VCaP (cell line): ENCODE results near the gene SHISAL1.
"Not testable (repeated sequence)": the region's sequence is repeated elsewhere in the genome, so short reads cannot be mapped to it uniquely, and the experiment has no call there.

ENCODE experiments used
- H3K27ac ChIP-seq: fragments of 450-650 bp; 2 replicates; pipeline ENCODE4 v1.5.1; 2017
- TF ChIP-seq, protein P1 (sequence below): fragments of 450-650 bp; conservative IDR thresholded peaks from 2 replicates; pipeline ENCODE4 v1.5.1; 2017; ENCODE audit warnings: mild to moderate bottlenecking, moderate library complexity

The SHISAL1 gene

DNA sequence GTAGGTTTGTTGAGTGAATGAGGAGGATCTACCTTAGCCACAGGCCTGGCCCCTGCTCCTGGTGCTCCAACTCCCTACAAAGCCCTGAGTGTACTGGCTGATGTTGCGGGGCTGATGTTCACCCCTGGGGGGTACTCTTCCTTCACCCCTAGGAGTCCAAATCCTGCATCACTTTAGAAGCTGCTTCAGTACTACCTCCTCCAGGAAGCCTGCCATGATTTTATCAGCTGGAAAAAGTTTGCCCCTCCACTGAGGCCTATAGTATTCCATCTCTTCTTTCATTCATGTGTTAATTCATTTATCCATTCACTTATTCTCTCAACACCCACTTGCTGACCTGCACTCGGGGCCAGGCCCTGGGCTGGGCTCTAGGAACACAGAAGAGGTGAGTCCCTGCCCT lies 7.8 kb downstream of the SHISAL1 start:
- TF ChIP-seq, protein P1, sequence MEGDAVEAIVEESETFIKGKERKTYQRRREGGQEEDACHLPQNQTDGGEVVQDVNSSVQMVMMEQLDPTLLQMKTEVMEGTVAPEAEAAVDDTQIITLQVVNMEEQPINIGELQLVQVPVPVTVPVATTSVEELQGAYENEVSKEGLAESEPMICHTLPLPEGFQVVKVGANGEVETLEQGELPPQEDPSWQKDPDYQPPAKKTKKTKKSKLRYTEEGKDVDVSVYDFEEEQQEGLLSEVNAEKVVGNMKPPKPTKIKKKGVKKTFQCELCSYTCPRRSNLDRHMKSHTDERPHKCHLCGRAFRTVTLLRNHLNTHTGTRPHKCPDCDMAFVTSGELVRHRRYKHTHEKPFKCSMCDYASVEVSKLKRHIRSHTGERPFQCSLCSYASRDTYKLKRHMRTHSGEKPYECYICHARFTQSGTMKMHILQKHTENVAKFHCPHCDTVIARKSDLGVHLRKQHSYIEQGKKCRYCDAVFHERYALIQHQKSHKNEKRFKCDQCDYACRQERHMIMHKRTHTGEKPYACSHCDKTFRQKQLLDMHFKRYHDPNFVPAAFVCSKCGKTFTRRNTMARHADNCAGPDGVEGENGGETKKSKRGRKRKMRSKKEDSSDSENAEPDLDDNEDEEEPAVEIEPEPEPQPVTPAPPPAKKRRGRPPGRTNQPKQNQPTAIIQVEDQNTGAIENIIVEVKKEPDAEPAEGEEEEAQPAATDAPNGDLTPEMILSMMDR = no peak
- H3K27ac ChIP-seq = no peak overlapping the region

DNA sequence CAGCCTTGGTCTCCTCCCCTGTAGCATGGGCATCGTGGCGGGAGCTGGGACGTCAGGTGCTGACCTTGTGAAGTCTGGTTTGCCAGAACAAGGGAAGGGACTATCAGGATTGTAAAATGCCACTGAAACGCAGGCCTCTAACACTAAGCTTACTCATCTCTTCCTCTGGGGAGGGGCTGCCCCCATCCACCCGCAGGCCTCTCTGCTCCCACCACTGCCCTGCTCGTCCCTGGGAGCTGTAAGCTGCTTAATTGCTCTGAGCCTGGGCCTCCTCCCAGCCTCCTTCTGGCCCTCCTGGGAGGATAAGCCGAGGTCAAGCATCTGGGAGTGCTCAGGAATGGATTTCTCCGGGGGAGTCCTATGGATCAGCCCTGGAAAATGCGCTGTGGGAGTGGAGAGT lies 8.4 kb downstream of the SHISAL1 start:
- TF ChIP-seq, protein P1 = no peak
- no peak overlapping the region for H3K27ac ChIP-seq

DNA sequence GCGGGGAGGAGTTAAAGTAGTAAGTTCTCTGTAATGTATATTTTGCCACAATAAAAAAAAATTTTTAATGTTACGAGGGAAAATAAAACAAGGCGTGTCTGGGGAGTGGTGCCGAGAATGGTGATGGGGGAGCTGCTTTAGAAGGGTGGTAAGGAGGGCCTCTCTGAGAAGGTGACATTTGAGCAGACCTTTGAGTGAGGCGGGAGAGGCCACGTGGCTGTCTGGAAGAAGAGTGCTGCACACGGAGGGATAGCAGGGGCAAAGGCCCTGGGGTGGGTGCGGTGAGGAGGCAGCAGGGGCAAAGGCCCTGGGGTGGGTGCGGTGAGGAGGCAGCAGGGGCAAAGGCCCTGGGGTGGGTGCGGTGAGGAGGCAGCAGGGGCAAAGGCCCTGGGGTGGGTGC lies 10.4 kb downstream of the SHISAL1 start:
- not testable (repeated sequence) for H3K27ac ChIP-seq

DNA sequence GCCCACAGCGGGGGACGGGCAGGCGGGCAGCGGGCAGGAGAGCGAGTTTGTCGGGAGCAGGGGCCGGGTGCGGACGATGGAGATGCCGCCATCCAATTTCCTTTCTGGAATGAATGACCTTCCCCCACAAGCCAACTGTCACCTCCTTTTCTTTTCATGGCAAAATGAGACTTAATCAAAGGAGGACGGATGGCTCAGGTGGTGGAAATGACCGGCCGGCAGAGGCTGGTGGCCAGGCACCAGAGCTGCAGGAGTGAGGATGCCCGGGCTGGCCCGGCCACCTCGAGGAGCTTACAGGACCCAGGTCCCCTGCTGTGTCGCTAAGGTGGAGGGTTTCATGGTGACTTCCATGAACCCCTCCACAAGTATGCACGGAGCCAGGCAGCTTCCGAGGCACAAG lies 11.7 kb downstream of the SHISAL1 start:
- no peak overlapping the region for H3K27ac ChIP-seq
- TF ChIP-seq, protein P1 = no peak

DNA sequence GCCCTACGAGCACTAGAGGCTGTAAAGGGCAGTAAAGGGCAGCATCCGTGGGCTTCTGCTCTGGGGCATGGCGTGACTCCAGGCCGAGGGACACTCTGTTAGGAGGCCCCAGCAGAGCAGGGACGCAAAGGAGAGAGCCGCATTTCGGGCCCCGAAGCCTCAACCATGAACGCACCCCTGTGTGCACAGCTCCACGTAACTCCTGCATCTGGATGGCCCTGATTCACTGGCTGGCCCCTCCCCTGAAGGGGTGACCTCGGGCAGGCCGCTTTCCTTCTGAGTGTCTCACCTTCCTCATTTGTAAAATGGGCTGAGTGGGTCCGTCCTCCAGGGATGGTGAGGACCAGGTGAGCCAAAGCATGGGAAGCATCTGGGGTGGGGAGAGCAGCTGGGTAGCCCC lies 13.6 kb downstream of the SHISAL1 start:
- TF ChIP-seq, protein P1 = no peak
- no peak overlapping the region for H3K27ac ChIP-seq

DNA sequence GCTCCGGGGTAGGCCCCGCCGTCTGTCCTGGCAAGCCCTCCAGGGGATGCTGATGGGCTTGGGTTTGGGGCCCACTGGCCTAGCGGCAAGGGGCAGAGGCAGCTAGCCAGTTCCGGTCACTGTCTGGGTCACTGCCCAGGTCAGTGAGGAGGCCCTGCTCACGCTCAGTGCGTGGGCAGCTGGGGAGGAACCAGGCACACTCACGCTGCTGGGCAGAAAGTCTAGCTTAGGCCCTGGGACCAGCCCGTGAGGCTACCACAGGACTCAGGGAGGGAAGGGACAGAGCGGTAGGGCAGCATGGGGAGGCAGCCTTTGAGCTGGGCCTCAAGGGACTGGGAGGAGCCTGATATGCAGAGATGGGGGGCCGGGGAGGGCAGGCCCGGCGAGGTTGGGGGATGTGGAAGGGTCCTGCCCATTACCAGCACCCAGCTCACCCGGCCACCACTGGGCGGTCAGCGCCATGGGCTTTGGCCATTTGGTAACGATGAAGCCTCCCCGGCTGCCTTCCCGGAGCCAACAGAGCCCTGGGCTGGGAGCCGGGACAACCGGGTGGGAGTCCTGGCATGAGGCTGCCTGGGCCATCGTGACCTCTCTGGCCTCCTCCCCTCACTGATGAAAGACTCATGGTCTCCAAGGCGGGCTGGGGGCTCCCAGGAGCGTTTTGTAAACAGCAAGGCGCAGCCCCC lies 14.2 kb downstream of the SHISAL1 start:
- TF ChIP-seq, protein P1 = no peak
- H3K27ac ChIP-seq = no peak overlapping the region

DNA sequence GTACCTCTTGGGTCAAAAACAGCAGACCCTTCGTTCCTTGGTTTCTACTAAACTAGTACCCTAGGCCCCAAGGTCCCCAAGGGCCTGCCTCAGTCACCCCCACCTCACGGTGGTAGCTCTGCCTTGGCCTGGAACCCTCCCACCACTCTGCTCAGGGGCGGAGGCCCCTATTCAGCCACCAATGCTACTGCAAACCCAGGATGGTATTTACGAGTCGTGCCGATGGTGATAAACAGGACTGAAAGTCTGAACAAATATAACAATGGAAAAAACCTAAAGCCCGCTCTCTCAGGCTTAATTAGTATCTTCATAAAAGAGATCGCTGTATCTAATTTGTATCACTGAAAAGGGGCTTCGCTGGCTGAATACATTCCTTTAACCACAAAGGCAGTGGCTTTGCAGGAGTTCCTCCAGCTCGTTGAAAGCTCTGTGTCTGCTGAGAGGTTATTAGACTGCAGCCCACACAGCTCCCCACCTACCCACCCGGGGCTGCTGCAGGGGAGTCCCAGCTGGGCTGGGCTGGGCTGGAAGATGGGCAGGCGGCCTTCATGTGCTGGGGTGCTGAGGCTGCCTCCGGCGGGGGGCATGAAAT lies 15.2 kb downstream of the SHISAL1 start:
- TF ChIP-seq, protein P1 = no peak
- H3K27ac ChIP-seq = no peak overlapping the region

DNA sequence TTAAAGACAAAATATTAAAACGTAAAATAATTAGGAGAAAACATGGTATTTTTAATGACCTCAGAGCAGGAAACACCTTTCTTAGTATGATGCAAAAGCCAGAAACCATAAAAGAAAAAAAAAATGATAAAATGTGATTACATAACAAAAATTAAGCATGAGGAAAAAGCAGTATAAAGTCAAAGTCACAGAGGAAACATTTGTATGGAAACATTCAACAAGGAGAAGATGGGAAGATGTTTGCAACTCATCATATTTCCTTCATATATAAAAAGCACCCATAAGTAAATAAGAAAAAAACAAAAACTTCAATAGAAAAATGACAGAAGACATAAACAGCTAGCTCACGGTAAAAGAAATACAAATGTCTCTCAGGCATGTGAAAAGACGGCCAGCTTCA lies 17.3 kb downstream of the SHISAL1 start:
- TF ChIP-seq, protein P1 = no peak
- no peak overlapping the region for H3K27ac ChIP-seq
